Panc1 (cell line): ENCODE data around the gene USH1G. TPM values are rescaled to one million over a fixed set of nuclear protein-coding genes. Genes with fewer than 3 reads are reported as not detected.

Experiments used
- ATAC-seq: fragments of 200-7000 bp; cut with Tn5 transposase; 2 replicates; pipeline ENCODE4 v1.9.1; 2020; ENCODE audit warnings: mild to moderate bottlenecking, moderate library complexity
- BruUV-seq: library from RNA; stranded (reverse); fragments of 400-500 nt; replicated peaks from 2 replicates; lab custom pipeline; 2021; lab: Mats Ljungman, UMichigan
- CTCF ChIA-PET: fragments of 300-600 bp; sonication (Branson Sonifier 250); formaldehyde crosslinking; loops from one replicate; lab custom pipeline; 2022; ENCODE audit warnings: antibody characterized with exemption; lab: Charles Lee
- POLR2A ChIA-PET: fragments of 300-600 bp; sonication (Branson Sonifier 250); formaldehyde crosslinking; loops from one replicate; lab custom pipeline; 2022; ENCODE audit warnings: antibody characterized with exemption; lab: Charles Lee
- DNase-seq: peaks from one replicate; pipeline ENCODE4 v3.0.0-alpha.2; 2010; ENCODE audit warnings: low read depth, low spot score
- H3K27ac ChIP-seq: 2 replicates; pipeline ENCODE4 v1.5.1; 2011; ENCODE audit warnings: mild to moderate bottlenecking, low read length, inconsistent platforms
- H3K27me3 ChIP-seq: fragments of 200-500 bp; sonication (Bioruptor generic); 2 replicates; pipeline ENCODE4 v1.6.0; 2014; ENCODE audit warnings: low read length, inconsistent platforms; ENCODE audit not compliant: control insufficient read depth, insufficient read depth
- H3K36me3 ChIP-seq: fragments of 200-500 bp; sonication (Bioruptor generic); 2 replicates; pipeline ENCODE4 v1.5.1; 2014; ENCODE audit warnings: inconsistent platforms, mild to moderate bottlenecking, low read length, moderate library complexity; ENCODE audit not compliant: control insufficient read depth, insufficient read depth
- H3K4me1 ChIP-seq: 2 replicates; pipeline ENCODE4 v1.5.1; 2011; ENCODE audit warnings: inconsistent platforms, mild to moderate bottlenecking, low read length, moderate library complexity; ENCODE audit not compliant: control insufficient read depth, insufficient read depth
- H3K4me3 ChIP-seq, 2 experiments: 2 replicates each; pipeline ENCODE4 v1.5.1; 2011 to 2012; ENCODE audit warnings: low read depth in 2 of 2, low read length in 2 of 2, mild to moderate bottlenecking in 2 of 2, inconsistent platforms in 1 of 2, moderate library complexity in 1 of 2
- H3K9me3 ChIP-seq: fragments of 200-500 bp; sonication (Bioruptor generic); 2 replicates; pipeline ENCODE4 v1.5.1; 2014; ENCODE audit warnings: low read depth, mild to moderate bottlenecking, inconsistent platforms, low read length, moderate library complexity; ENCODE audit not compliant: control insufficient read depth, insufficient read depth
- POLR2AphosphoS5 ChIP-seq: IDR thresholded peaks from 2 replicates; pipeline ENCODE4 v1.6.1; 2012; ENCODE audit warnings: mild to moderate bottlenecking, low read depth, low read length, moderate library complexity
- SIN3A ChIP-seq: IDR thresholded peaks from 2 replicates; pipeline ENCODE4 v1.6.1; 2012; ENCODE audit warnings: low read depth, mild to moderate bottlenecking, low read length, moderate library complexity, borderline replicate concordance; ENCODE audit not compliant: insufficient read depth
- TCF7L2 ChIP-seq: IDR thresholded peaks from 2 replicates; pipeline ENCODE4 v1.6.1; 2011; ENCODE audit warnings: mild to moderate bottlenecking, low read depth, low read length, inconsistent platforms
- in situ Hi-C: cut with HindIII; loops from 2 replicates; pipeline ENCODE4 v1.10.0; 2016; ENCODE audit warnings: low sequenced_read_pairs, low pct_unique_long_range_greater_than_20kb
- intact Hi-C: fragments of 100-400 bp; cut with micrococcal nuclease; formaldehyde crosslinking; loops from one replicate; pipeline ENCODE4 v1.10.0; 2022; ENCODE audit not compliant: unreplicated experiment
- total RNA-seq: library from RNA; stranded (reverse); gene quantifications from one replicate; pipeline ENCODE4 v1.2.1, GENCODE V29; 2021; ENCODE audit not compliant: unreplicated experiment
- TF ChIP-seq, protein P1 (sequence below): fragments of 450-650 bp; IDR thresholded peaks from 2 replicates; pipeline ENCODE4 v1.5.1; 2017; ENCODE audit warnings: mild to moderate bottlenecking
- TF ChIP-seq, protein P2 (sequence below), 2 experiments: IDR thresholded peaks; 2 replicates each; pipeline ENCODE4 v1.6.1; 2011 to 2012; ENCODE audit warnings: low read depth in 2 of 2, control low read depth in 1 of 2, low read length in 1 of 2, mild to moderate bottlenecking in 1 of 2, moderate library complexity in 1 of 2; ENCODE audit not compliant: insufficient read depth in 1 of 2

USH1G gene
- total RNA-seq, 1 experiment from 2014 or later: not detected

- no peak overlapping the region for H3K4me3 ChIP-seq
- no TSS peak for BruUV-seq
- no peaks in the 10 kb centered on the region for H3K4me1 ChIP-seq
- POLR2A ChIA-PET: no interaction called here
- intact Hi-C loops (no loop called here), in situ Hi-C loops (no loop called here)
- CTCF ChIA-PET: interaction anchor here (1.1 kb wide), 1 partner anchor 23 kb away, joined by 3 read pairs; the partner anchor contains the start of gene OTOP2
- H3K36me3 ChIP-seq: no peaks in the 10 kb centered on the region
- H3K27me3 ChIP-seq: no peaks in the 10 kb centered on the region; the same call in 1 of the 2 replicates
- ATAC-seq (no peak), DNase-seq (no peak)
- no peaks in the 10 kb centered on the region for H3K9me3 ChIP-seq
- no peak overlapping the region for H3K27ac ChIP-seq
- TF ChIP-seq TCF7L2 (no peak), SIN3A (no peak), POLR2AphosphoS5 (no peak)
- TF ChIP-seq, protein P1, sequence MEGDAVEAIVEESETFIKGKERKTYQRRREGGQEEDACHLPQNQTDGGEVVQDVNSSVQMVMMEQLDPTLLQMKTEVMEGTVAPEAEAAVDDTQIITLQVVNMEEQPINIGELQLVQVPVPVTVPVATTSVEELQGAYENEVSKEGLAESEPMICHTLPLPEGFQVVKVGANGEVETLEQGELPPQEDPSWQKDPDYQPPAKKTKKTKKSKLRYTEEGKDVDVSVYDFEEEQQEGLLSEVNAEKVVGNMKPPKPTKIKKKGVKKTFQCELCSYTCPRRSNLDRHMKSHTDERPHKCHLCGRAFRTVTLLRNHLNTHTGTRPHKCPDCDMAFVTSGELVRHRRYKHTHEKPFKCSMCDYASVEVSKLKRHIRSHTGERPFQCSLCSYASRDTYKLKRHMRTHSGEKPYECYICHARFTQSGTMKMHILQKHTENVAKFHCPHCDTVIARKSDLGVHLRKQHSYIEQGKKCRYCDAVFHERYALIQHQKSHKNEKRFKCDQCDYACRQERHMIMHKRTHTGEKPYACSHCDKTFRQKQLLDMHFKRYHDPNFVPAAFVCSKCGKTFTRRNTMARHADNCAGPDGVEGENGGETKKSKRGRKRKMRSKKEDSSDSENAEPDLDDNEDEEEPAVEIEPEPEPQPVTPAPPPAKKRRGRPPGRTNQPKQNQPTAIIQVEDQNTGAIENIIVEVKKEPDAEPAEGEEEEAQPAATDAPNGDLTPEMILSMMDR: no peak
- TF ChIP-seq, protein P2, sequence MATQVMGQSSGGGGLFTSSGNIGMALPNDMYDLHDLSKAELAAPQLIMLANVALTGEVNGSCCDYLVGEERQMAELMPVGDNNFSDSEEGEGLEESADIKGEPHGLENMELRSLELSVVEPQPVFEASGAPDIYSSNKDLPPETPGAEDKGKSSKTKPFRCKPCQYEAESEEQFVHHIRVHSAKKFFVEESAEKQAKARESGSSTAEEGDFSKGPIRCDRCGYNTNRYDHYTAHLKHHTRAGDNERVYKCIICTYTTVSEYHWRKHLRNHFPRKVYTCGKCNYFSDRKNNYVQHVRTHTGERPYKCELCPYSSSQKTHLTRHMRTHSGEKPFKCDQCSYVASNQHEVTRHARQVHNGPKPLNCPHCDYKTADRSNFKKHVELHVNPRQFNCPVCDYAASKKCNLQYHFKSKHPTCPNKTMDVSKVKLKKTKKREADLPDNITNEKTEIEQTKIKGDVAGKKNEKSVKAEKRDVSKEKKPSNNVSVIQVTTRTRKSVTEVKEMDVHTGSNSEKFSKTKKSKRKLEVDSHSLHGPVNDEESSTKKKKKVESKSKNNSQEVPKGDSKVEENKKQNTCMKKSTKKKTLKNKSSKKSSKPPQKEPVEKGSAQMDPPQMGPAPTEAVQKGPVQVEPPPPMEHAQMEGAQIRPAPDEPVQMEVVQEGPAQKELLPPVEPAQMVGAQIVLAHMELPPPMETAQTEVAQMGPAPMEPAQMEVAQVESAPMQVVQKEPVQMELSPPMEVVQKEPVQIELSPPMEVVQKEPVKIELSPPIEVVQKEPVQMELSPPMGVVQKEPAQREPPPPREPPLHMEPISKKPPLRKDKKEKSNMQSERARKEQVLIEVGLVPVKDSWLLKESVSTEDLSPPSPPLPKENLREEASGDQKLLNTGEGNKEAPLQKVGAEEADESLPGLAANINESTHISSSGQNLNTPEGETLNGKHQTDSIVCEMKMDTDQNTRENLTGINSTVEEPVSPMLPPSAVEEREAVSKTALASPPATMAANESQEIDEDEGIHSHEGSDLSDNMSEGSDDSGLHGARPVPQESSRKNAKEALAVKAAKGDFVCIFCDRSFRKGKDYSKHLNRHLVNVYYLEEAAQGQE (IDR thresholded peaks at IDR 0.05; ENCODE audit: insufficient read depth in 1 of 2, low read depth in 2 of 2, low read length in 1 of 2): no peak
These were observed 23.6 kb upstream of the USH1G start for GRCh38 chr17:74946641-74947040.

- H3K9me3 ChIP-seq: no peaks in the 10 kb centered on the region
- ChIA-PET CTCF (interaction anchor here (1.1 kb wide), 1 partner anchor 22 kb away, joined by 3 read pairs; the partner anchor contains the start of gene OTOP2), POLR2A (no interaction called here)
- H3K4me1 ChIP-seq: no peaks in the 10 kb centered on the region
- no peak for ATAC-seq
- TF ChIP-seq, protein P1: no peak
- TF ChIP-seq POLR2AphosphoS5 (no peak), TCF7L2 (no peak), SIN3A (no peak)
- TF ChIP-seq, protein P2 (IDR thresholded peaks at IDR 0.05; ENCODE audit: insufficient read depth in 1 of 2, low read depth in 2 of 2, low read length in 1 of 2): no peak
- H3K27ac ChIP-seq: no peak overlapping the region
- DNase-seq: no peak
- BruUV-seq: no TSS peak
- intact Hi-C loops (no loop called here), in situ Hi-C loops (no loop called here)
- H3K36me3 ChIP-seq: no peaks in the 10 kb centered on the region
- no peak overlapping the region for H3K4me3 ChIP-seq
- H3K27me3 ChIP-seq: no peaks in the 10 kb centered on the region; the same call in 1 of the 2 replicates
These were observed 22.5 kb upstream of the USH1G start for GRCh38 chr17:74945543-74945942.
